ENCODE results near the gene CAMSAP1.

The CAMSAP1 gene

DNA sequence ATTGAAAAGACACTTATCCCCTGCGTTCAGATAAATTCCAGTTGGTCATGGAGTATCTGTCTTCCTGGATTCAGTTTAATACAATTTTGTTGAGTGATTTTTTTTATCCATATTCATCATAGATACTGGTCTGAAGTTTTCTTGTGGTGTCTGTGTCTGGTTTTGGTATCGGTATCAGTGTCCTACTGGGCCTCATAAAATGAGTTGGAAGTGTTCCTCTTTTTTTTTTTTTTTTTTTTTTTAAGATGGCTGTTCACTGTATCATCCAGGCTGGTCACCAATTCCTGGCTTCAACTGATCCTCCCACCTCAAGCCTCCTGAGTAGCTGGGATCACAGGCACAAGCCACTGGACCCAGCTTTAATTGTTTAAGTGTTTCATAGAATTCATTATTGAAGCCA is 2.9 kb upstream of the CAMSAP1 start:
- no peaks in the 10 kb centered on the region for H3K27me3 ChIP-seq (ENCODE audit: control insufficient read depth, insufficient read depth, low read length)
- H3K9me3 ChIP-seq (replicated peaks; ENCODE audit: low read length), result peaks cover 7% of the 10 kb centered on the region
- no peak overlapping the region for H3K4me2 ChIP-seq (ENCODE audit: low read length)
- peaks cover 46% of the 10 kb centered on the region for H3K36me3 ChIP-seq (ENCODE audit: insufficient read depth, low read length)
- H3K4me3 ChIP-seq (ENCODE audit: low read length), result no peak overlapping the region
- peaks cover 25% of the 10 kb centered on the region for H3K4me1 ChIP-seq (ENCODE audit: control insufficient read depth, insufficient read depth, low read length)
- no peak overlapping the region for H3K9ac ChIP-seq (ENCODE audit: low read depth, low read length)

DNA sequence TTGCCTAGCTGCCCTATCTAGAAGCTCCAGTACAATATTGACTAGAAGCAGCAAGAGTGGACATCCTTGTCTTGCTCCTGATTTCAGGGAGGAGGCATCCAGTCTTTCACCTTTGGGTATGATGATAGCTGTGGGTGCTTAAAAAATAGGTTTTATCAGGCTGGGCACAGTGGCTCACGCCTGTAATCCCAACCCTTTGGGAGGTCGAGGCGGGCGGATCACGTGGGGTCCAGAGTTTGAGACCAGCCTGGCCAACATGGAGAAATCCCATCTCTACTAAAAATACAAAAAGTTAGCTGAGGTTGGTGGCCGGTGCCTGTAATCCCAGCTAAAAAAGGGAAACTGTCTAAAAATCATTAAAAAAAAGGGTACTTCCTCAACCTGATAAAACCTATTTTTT is 2.0 kb upstream of the CAMSAP1 start:
- H3K4me1 ChIP-seq (ENCODE audit: control insufficient read depth, insufficient read depth, low read length), result peaks cover 34% of the 10 kb centered on the region
- peak overlapping the region; percentile 94 for H3K4me2 ChIP-seq (ENCODE audit: low read length)
- no peak overlapping the region for H3K9ac ChIP-seq (ENCODE audit: low read depth, low read length)
- H3K9me3 ChIP-seq (replicated peaks; ENCODE audit: low read length), result peaks cover 3% of the 10 kb centered on the region
- no peaks in the 10 kb centered on the region for H3K27me3 ChIP-seq (ENCODE audit: control insufficient read depth, insufficient read depth, low read length)
- H3K4me3 ChIP-seq (ENCODE audit: low read length), result peak overlapping the region; percentile 83
- peaks cover 41% of the 10 kb centered on the region for H3K36me3 ChIP-seq (ENCODE audit: insufficient read depth, low read length)

DNA sequence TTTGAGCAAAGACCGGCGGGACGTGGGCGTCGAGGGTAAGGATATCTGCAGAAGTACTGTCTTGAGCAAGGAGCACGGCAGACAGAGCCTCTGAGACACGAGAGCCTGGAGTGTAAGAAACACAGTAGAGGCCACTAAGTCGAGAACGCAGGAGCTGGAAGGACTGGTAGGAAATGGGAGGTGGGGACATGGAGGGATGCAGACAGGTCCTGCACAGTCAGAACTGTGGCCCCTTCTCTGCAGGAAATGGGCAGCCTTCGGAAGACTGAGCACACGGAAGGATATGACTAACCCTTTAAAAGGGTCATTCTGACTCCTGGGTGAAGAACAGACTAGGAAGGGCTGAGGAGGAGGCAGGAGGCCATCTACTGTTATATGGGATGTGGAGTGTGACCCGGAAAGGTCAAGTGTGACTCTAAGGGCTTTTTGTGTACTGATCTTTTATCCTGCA is 1.4 kb upstream of the CAMSAP1 start:
- H3K4me3 ChIP-seq (ENCODE audit: low read length), result peak overlapping the region; percentile 83
- peaks cover 37% of the 10 kb centered on the region for H3K36me3 ChIP-seq (ENCODE audit: insufficient read depth, low read length)
- peak overlapping the region; percentile 94 for H3K4me2 ChIP-seq (ENCODE audit: low read length)
- no peak overlapping the region for H3K9ac ChIP-seq (ENCODE audit: low read depth, low read length)
- H3K4me1 ChIP-seq (ENCODE audit: control insufficient read depth, insufficient read depth, low read length), result peaks cover 36% of the 10 kb centered on the region
- H3K9me3 ChIP-seq (replicated peaks; ENCODE audit: low read length), result peaks cover 3% of the 10 kb centered on the region
- no peaks in the 10 kb centered on the region for H3K27me3 ChIP-seq (ENCODE audit: control insufficient read depth, insufficient read depth, low read length)

DNA sequence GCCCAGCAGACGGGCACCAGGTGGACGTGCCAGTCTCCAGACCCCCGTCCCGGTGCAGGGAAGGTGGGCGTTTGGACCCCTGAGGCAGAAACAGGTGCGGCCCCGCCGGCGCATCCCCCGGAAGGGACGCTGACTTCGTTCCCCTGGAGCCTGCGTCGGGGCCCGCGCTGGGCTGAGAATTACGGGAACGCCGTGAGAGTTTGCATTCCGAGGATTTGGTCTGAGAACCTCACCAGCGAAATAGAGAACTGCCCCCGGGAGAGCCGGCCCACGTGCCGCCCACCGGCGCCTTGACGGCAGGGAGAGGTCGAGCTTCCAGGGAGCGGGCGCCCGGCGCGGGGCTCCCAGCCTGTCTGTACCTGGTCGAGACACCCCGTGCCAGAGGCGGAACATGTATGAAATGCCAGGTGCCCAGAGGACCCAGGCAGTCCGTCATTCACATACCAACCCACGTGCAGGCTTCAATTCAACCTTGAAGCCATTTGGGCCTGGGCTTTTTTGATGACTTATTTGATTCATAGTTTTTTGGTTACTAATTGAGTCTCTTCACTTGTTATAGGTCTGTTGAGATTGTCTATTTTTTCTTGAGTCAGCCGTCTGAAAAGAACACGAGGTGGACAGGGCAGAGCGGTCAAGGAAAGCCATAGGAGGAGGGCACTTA is 877 bp upstream of the CAMSAP1 start:
- H3K4me3 ChIP-seq (ENCODE audit: low read length), result peak overlapping the region; percentile 83
- no peaks in the 10 kb centered on the region for H3K9me3 ChIP-seq (replicated peaks; ENCODE audit: low read length)
- no peaks in the 10 kb centered on the region for H3K27me3 ChIP-seq (ENCODE audit: control insufficient read depth, insufficient read depth, low read length)
- H3K36me3 ChIP-seq (ENCODE audit: insufficient read depth, low read length), result peaks cover 32% of the 10 kb centered on the region
- peak overlapping the region; percentile 94 for H3K4me2 ChIP-seq (ENCODE audit: low read length)
- peak overlapping the region; percentile 80 for H3K9ac ChIP-seq (ENCODE audit: low read depth, low read length)
- H3K4me1 ChIP-seq (ENCODE audit: control insufficient read depth, insufficient read depth, low read length), result peaks cover 36% of the 10 kb centered on the region

DNA sequence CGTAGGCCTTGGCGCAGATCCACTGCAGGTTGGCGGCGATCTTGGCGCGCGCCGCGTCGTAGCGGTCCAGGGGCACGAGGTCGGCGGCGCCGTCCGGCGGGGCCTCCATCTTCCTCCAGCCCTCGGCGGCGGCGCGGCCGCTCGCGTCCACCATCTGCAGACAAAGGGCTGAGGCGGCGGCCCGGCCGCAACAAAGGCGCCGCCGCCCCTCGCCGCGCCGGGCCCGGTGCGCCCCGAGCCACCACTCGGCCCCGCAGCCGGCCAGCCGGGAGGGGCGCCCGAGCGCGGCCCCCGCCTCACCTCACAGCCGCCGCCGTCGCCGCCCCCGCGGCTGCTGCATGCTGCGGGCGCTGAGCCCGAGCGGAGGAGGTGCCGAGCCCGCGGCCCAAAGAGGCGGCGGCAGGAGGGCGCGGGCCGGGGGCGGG is 328 bp downstream of the CAMSAP1 start:
- Histone ChIP-seq H3K9ac (ENCODE audit: low read depth, low read length) (peak overlapping the region; percentile 56), H3K4me2 (ENCODE audit: low read length) (peak overlapping the region; percentile 87), H3K4me1 (ENCODE audit: control insufficient read depth, insufficient read depth, low read length) (peaks cover 36% of the 10 kb centered on the region), H3K36me3 (ENCODE audit: insufficient read depth, low read length) (peaks cover 25% of the 10 kb centered on the region), H3K4me3 (ENCODE audit: low read length) (peak overlapping the region; percentile 70), H3K27me3 (ENCODE audit: control insufficient read depth, insufficient read depth, low read length) (no peaks in the 10 kb centered on the region), H3K9me3 (replicated peaks; ENCODE audit: low read length) (no peaks in the 10 kb centered on the region)

DNA sequence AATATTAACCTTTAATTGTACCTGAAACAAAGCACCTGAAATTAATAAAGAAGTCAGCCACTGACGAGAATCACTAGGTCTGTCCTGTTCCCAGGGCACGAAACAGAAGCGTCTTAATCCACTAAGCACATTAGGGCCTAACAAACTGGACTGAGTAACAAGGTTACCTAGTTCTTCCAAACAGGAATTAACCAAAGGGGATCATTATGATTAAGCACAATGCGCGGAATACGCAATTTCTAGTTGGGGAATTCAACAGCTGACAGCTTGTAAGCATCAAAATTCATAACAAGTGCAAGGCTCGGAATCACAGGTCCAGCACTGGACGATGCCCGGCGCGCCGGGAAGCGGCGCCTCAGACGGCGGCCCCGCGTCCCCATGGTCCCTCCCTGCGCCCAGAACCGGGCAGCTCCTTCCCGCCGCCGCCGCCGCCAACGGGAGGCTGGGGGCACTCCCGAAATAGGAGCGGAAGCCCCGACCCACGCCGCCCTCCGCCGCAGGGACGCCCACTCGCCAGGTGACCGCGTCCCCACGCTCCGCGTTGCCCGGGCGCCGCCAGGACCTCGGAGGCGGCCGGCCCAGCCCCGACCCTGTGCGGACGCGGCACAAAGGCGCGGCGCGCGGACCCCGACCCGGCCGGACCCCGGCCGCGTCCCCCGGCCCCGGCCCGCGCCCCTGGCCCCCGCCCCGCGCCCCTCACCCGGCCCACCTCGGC is 898 bp downstream of the CAMSAP1 start:
- Histone ChIP-seq H3K4me1 (ENCODE audit: control insufficient read depth, insufficient read depth, low read length) (peaks cover 36% of the 10 kb centered on the region), H3K36me3 (ENCODE audit: insufficient read depth, low read length) (peaks cover 19% of the 10 kb centered on the region), H3K9ac (ENCODE audit: low read depth, low read length) (peak overlapping the region; percentile 52), H3K4me2 (ENCODE audit: low read length) (peak overlapping the region; percentile 87), H3K9me3 (replicated peaks; ENCODE audit: low read length) (no peaks in the 10 kb centered on the region), H3K27me3 (ENCODE audit: control insufficient read depth, insufficient read depth, low read length) (no peaks in the 10 kb centered on the region), H3K4me3 (ENCODE audit: low read length) (peak overlapping the region; percentile 70)

DNA sequence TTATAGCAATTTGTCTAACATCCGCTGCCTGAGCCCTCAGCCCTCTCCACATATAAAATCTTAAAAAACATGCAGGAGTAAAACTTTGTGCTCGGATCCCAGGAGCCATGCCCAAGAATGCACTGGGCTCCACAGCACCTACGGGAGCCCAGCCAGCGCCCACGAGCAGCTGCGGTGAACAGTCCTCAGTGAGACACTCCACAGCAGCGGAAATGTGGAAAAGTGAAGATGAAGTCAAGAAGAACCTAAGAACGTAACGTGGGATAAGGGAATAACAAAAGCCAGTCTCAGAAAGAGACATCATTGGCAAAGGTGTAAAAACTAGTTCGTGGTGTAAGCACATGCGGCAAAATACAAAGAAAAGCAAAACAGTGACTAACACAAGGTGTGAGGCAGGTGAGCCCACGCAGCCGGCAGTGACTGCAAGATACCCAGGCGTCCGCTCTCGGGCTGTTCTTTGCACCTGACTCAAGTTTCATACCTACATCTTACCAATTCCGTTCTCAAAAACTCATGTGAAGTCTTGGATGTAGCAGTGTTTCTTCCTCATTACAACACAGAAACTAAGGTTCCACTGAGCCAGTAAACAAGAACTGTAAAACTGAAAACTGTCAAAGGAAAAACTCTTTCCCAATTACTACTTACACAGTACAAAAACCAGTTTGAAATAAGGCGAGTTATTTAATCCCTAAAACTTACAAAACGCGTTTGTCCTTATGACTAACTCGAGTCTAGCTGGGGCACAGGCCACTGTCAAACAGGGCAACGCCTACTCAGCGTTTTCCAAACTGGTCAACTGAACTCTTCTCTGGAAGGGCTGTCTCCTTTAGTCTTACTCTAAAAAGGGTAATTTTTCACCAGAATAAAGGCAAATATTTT is 1.7 kb downstream of the CAMSAP1 start:
- H3K27me3 ChIP-seq (ENCODE audit: control insufficient read depth, insufficient read depth, low read length), result no peaks in the 10 kb centered on the region
- peak overlapping the region; percentile 52 for H3K9ac ChIP-seq (ENCODE audit: low read depth, low read length)
- H3K9me3 ChIP-seq (replicated peaks; ENCODE audit: low read length), result no peaks in the 10 kb centered on the region
- peak overlapping the region; percentile 87 for H3K4me2 ChIP-seq (ENCODE audit: low read length)
- H3K36me3 ChIP-seq (ENCODE audit: insufficient read depth, low read length), result peaks cover 11% of the 10 kb centered on the region
- peak overlapping the region; percentile 70 for H3K4me3 ChIP-seq (ENCODE audit: low read length)
- peaks cover 36% of the 10 kb centered on the region for H3K4me1 ChIP-seq (ENCODE audit: control insufficient read depth, insufficient read depth, low read length)

DNA sequence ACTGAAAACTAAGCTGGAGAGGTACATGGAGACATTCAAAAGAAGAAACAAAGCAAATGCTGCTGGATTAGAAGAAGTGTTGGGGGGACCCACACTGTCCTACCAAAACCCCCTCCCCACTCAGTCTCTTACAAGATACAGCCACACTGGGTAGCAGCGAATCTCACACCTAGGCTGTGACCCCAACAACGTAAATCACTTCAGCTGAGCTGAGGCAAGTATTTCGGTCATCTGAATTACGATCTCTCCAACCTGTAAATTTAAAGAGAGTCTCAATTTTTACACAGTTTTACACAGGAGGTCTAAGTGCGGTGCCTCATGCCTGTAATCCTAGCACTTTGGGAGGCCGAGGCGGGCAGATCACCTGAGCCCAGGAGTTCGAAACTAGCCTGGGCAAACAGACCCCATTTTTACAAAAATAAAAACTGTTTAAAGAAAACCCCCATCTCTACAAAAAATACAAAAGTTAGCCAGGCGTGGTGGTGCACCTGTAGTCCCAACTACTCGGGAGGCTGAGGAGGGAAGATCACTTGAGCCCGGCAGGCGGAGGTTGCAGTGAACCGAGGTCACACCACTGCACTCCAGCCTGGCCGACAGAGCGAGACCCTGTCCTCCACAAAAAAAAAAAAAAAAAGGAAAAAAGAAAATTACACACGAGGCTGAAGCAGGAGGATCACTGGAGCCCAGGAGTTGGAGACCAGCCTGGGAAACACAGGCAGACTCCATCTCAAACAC is 3.4 kb downstream of the CAMSAP1 start:
- H3K9ac ChIP-seq (ENCODE audit: low read depth, low read length), result no peak overlapping the region
- H3K27me3 ChIP-seq (ENCODE audit: control insufficient read depth, insufficient read depth, low read length), result no peaks in the 10 kb centered on the region
- H3K36me3 ChIP-seq (ENCODE audit: insufficient read depth, low read length), result peaks cover 4% of the 10 kb centered on the region
- H3K4me3 ChIP-seq (ENCODE audit: low read length), result no peak overlapping the region
- H3K4me2 ChIP-seq (ENCODE audit: low read length), result no peak overlapping the region
- H3K9me3 ChIP-seq (replicated peaks; ENCODE audit: low read length), result no peaks in the 10 kb centered on the region
- H3K4me1 ChIP-seq (ENCODE audit: control insufficient read depth, insufficient read depth, low read length), result peaks cover 31% of the 10 kb centered on the region

DNA sequence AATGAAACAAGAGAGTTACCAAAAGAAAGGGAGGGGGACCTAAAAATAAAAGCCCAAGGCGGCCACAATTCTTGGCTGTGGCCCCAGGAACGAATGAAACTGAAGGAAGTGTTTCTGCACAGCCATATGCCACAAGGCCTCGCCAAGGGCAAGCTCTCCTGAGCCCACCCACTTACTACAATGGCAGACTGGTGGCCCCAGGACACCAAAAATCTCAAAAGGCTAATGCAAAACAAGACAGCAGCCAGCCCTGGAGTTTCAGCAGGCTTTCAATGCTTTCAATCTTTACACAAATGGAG is 4.0 kb downstream of the CAMSAP1 start:
- H3K9ac ChIP-seq (ENCODE audit: low read depth, low read length), result no peak overlapping the region
- no peaks in the 10 kb centered on the region for H3K9me3 ChIP-seq (replicated peaks; ENCODE audit: low read length)
- H3K36me3 ChIP-seq (ENCODE audit: insufficient read depth, low read length), result peaks cover 4% of the 10 kb centered on the region
- H3K27me3 ChIP-seq (ENCODE audit: control insufficient read depth, insufficient read depth, low read length), result no peaks in the 10 kb centered on the region
- H3K4me3 ChIP-seq (ENCODE audit: low read length), result no peak overlapping the region
- peaks cover 24% of the 10 kb centered on the region for H3K4me1 ChIP-seq (ENCODE audit: control insufficient read depth, insufficient read depth, low read length)
- no peak overlapping the region for H3K4me2 ChIP-seq (ENCODE audit: low read length)

DNA sequence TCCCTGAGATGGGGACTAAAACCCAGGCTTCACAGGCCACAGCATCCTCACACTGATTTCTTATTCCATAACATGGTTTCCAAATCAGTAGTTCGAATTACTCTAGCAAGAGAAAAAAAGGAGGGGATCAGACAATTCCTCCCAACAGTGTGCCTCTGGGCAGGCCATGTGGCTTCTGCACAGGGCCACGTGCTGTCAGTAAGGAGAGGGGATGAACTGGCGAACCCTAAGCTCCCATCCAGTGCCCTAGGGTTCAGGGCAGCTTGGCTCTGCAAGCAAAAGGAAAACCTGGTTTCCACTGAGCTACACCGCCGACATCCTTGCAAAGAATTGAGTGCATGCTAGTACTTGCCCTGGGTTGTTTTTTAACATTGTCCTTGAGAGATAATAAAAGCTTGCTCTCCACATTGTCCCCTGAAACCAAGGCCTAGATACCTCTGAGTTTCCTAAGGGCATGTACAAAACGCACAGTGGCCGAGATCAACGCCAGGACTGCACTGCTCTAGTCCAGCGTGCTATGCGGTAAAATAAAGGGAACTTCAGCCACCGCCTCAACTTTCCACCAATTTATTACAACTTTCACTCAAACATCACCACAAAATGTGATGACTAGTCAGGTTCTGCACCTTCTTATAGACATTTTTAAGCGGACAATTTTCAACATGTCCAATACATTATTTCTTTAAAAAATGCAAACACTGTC is 4.5 kb downstream of the CAMSAP1 start:
- no peak overlapping the region for H3K4me2 ChIP-seq (ENCODE audit: low read length)

More for the DNA sequence above, 4.5 kb downstream of the CAMSAP1 start:
- Histone ChIP-seq H3K9ac (ENCODE audit: low read depth, low read length) (no peak overlapping the region), H3K4me1 (ENCODE audit: control insufficient read depth, insufficient read depth, low read length) (peaks cover 21% of the 10 kb centered on the region), H3K36me3 (ENCODE audit: insufficient read depth, low read length) (peaks cover 4% of the 10 kb centered on the region), H3K27me3 (ENCODE audit: control insufficient read depth, insufficient read depth, low read length) (no peaks in the 10 kb centered on the region), H3K9me3 (replicated peaks; ENCODE audit: low read length) (no peaks in the 10 kb centered on the region), H3K4me3 (ENCODE audit: low read length) (no peak overlapping the region)

Measured in skeletal muscle satellite cell (primary cell).